Stomach smooth muscle (tissue), 2 donors: Measurements from ENCODE around the gene MRPL57.
"Not testable (repeated sequence)": the region's sequence is repeated elsewhere in the genome, so short reads cannot be mapped to it uniquely, and the experiment has no call there.

Experiments used
- H3K27ac ChIP-seq: one replicate; pipeline ENCODE4 v1.7.0; 2013; ENCODE audit warnings: mild to moderate bottlenecking, low read length, inconsistent platforms
- H3K27me3 ChIP-seq, 2 donors: one replicate each; pipeline ENCODE4 v1.7.0; 2013; ENCODE audit warnings: low read length in 2 of 2; ENCODE audit not compliant: insufficient read depth in 2 of 2, control insufficient read depth in 1 of 2
- H3K36me3 ChIP-seq, 2 donors: one replicate each; pipeline ENCODE4 v1.7.0; 2013; ENCODE audit warnings: low read length in 2 of 2; ENCODE audit not compliant: control insufficient read depth in 2 of 2, insufficient read depth in 2 of 2
- H3K4me1 ChIP-seq: one replicate; pipeline ENCODE4 v1.7.0; 2013; ENCODE audit warnings: low read length; ENCODE audit not compliant: control insufficient read depth, insufficient read depth
- H3K4me3 ChIP-seq, 2 donors: one replicate each; pipeline ENCODE4 v1.7.0; 2013; ENCODE audit warnings: low read length in 2 of 2
- H3K9ac ChIP-seq, 2 donors: one replicate each; pipeline ENCODE4 v1.7.0; 2013; ENCODE audit warnings: low read length in 2 of 2, mild to moderate bottlenecking in 1 of 2
- H3K9me3 ChIP-seq, 2 donors: one replicate each; pipeline ENCODE4 v1.7.0; 2013; ENCODE audit warnings: low read length in 2 of 2; ENCODE audit not compliant: control insufficient read depth in 2 of 2
- donor health status: healthy.
- donor health status: Pancreatic carcinoma.

MRPL57 gene

DNA sequence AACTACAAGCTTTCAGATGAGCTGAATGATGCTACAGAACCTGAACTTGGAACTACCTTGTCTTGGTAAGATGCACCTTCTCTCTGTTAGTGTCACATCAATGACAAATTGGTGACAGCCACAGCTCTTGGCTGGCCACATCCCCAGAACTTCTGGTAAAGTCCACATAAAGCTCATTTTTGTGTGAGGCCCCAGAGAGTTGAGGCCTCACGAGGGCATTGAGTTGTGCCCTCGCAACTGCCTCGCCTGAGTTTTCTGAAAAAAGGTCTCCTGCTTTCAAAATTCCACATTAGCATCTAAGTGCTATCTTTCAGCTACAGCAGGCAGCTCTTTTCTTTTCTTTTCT lies 42.6 kb downstream of the MRPL57 start:
- peaks cover 0 to 2% of the 10 kb centered on the region in 2 donors for H3K27me3 ChIP-seq
- H3K4me1 ChIP-seq = no peaks in the 10 kb centered on the region
- peaks cover 6 to 9% of the 10 kb centered on the region in 2 donors for H3K9me3 ChIP-seq
- no peak overlapping the region for H3K27ac ChIP-seq
- no peak overlapping the region for H3K4me3 ChIP-seq
- H3K36me3 ChIP-seq = no peaks in the 10 kb centered on the region
- no peak overlapping the region for H3K9ac ChIP-seq

DNA sequence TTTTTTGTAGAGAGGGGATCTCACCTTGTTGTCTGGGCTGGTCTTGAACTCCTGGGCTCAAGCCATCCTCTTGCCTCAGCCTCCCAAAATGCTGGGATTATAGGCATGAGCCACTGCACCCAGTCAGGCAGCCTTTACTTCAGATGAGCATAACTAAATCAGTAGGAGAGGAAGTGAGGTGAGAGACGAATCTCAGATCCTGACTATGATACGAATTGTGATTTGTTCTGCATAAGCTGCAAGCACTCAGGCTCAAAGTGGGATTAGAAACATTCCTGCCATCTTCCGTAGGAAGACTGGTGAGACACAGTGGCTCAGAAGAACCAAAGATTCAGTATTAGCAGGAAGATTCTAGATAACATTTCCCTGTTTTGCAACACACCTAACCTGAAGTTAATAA lies 43.3 kb downstream of the MRPL57 start:
- H3K27ac ChIP-seq, H3K4me1 ChIP-seq, H3K27me3 ChIP-seq, H3K9me3 ChIP-seq, H3K4me3 ChIP-seq, H3K36me3 ChIP-seq, H3K9ac ChIP-seq: not testable (repeated sequence)

DNA sequence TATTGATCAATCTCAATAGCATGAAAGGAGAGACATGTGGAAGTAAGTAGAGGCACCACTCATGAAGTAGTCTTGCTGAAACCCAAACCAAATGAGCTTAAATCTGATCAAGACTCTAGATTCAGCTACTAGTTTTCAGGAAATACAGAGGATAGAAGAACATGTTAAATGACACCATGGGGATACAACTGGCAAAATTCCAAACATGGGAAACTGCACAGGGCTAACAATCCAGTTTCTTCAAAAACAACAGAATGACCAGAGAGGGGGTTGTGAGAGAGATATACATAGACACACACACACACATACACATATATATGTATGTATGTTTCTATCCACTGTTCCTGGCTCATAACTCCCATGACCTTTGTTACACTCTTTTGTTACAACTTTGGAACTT lies 44.8 kb downstream of the MRPL57 start:
- Histone ChIP-seq H3K9ac (no peak overlapping the region), H3K36me3 (no peaks in the 10 kb centered on the region), H3K27me3 (no peaks in the 10 kb centered on the region), H3K4me1 (no peaks in the 10 kb centered on the region), H3K27ac (no peak overlapping the region), H3K9me3 (peaks cover 6 to 9% of the 10 kb centered on the region in 2 donors), H3K4me3 (no peak overlapping the region)

DNA sequence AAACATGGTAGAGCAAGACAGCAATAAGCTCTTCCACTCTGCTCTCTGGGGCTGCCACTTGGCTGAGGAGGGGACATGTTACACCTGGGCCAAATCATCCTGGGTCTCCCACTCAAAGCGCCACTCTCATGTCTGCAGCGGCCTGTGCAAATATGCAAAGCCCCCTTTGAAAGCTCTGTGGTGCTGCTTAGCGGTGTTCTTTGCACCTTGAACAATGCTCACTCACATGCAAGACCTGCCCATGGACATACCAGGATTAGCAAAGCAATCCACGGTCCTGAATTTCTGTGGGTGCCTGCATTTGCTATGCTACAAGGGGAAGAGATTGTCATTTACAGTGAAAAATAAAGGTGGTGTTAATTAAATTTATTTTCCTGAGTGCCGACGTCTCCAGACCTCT lies 48.6 kb downstream of the MRPL57 start:
- Histone ChIP-seq H3K9ac (no peak overlapping the region), H3K27ac (no peak overlapping the region), H3K9me3 (peaks cover 6 to 9% of the 10 kb centered on the region in 2 donors), H3K36me3 (no peaks in the 10 kb centered on the region), H3K4me3 (no peak overlapping the region), H3K27me3 (no peaks in the 10 kb centered on the region), H3K4me1 (no peaks in the 10 kb centered on the region)

DNA sequence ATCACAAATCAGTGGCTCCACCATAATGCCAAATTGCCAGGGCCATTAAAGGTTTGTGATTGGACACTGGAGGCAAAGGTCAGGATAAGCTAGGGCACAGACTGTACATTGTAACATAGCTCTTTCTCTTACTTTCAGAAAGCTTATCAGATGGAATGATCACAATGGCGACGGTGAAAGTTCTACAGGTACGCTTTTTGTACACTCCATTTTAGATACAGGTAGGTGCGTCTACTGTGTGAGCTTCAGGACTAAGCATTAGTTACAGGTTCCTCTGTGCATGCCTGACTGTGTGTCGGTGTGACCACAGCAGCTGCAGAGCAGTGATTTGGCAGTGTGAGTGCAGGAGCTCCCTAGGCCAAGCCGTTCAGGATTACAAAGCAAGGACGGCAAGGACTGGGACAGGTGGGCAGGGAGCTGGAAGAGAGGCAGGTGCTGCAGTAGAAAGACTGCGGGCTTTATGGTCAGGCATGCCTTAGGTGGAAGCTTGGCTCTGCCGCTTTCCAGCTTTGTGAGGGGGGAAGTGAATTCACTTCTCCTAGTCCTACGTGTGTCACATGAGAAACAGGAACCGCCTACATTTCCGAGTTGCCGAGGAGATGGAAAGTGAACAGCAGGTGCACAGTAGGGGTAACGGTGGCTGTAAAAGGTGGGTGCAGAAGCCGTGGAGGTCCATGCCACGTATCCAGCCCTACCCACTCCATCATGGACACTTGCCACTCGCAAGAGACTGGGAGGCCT lies 49.6 kb downstream of the MRPL57 start:
- H3K4me3 ChIP-seq = no peak overlapping the region
- peaks cover 6 to 9% of the 10 kb centered on the region in 2 donors for H3K9me3 ChIP-seq
- no peak overlapping the region for H3K9ac ChIP-seq
- H3K27me3 ChIP-seq = no peaks in the 10 kb centered on the region
- H3K36me3 ChIP-seq = no peaks in the 10 kb centered on the region
- H3K27ac ChIP-seq = no peak overlapping the region
- H3K4me1 ChIP-seq = no peaks in the 10 kb centered on the region

DNA sequence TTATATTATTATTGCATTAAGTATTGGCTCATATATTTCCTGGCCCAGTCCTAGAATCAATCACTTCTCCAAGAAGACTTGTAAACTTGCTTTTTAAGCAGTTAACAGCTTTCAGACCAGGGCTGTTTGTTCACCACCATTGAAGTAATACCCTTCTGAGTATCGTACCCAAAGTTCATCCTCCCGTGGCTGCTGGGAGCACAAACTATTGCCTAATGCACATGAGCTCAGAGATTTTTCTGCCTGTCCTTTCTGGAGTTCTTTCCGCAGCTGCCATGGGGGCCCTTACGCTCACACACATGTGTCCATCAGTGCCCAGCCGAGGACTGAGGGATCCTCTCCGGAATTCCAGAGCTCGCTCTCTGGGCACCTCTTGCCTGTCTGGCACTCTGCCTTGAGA lies 51.5 kb downstream of the MRPL57 start:
- H3K27me3 ChIP-seq = no peaks in the 10 kb centered on the region
- H3K4me3 ChIP-seq = no peak overlapping the region
- no peak overlapping the region for H3K9ac ChIP-seq
- H3K36me3 ChIP-seq = no peaks in the 10 kb centered on the region
- H3K4me1 ChIP-seq = no peaks in the 10 kb centered on the region
- no peak overlapping the region for H3K27ac ChIP-seq
- H3K9me3 ChIP-seq = no peaks in the 10 kb centered on the region
